ENCODE measurements around the gene LCN2.

- TF ChIP-seq POLR2AphosphoS5 (IDR thresholded peaks at IDR 0.05; ENCODE audit: low read depth, low read length) (no peak), TAF1 (IDR thresholded peaks at IDR 0.05; ENCODE audit: borderline replicate concordance, insufficient read depth, low read length) (no peak), SIN3A (IDR thresholded peaks at IDR 0.05; ENCODE audit: borderline replicate concordance, insufficient read depth, low read length) (no peak), REST (IDR thresholded peaks at IDR 0.05; ENCODE audit: insufficient read depth in 1 of 2, low read depth in 2 of 2, low read length in 2 of 2) (no peak)
Observed at GRCh38 chr9:128180447-128180846, 31.2 kb downstream of the LCN2 start.
